Measurements from ENCODE around the gene PAXIP1. TPM values are rescaled to one million over a fixed set of nuclear protein-coding genes. Genes with fewer than 3 reads are reported as not detected.

PAXIP1 gene
- total RNA-seq, 1 donor from 2014 or later: 11.8 TPM

DNA sequence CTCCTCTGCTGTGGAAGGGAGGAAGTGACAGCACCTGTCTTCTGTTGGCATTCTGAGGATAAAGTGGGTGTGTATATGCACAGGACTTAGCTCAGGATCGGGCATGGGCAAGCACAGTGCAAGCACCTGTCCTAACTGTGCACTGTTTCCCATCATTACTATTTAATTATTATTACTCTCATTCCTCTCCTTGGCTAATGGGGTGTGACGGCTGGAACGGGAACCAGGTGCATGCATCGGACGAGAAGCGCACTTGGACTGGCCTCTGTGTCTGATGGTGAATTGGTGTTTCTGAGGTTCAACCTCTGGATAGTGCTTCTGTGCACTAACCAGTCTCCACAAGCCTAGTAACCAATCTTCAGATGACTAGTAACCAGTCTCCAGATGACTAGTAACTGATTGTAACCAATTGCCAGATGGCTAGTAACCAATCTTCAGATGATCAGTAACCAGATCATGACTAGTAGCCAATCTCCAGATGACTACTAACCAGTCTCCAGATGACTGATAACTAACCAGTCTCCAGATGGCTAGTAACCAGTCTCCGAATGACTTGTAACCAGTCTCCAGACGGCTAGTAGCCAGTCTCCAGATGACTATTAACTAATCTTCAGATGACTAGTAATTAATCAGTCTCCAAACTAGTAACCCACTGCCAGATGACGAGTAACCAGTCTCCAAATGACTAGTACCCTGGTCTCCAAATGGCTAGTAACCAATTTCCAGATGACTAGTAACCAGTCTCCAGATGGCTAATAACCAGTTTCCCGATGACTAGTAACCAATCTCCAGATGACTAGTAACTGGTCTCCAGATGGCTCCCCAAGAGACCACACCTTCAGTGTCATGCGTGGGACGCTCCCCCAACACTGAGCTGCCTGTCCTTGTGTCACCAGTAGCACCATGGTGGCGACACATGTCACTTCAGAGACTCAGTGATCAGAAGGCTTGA is 85.8 kb downstream of the PAXIP1 start:
- no peak overlapping the region for H3K4me3 ChIP-seq
- H3K36me3 ChIP-seq: no peaks in the 10 kb centered on the region
- peaks cover 17% of the 10 kb centered on the region for H3K27me3 ChIP-seq
- no peak overlapping the region for H3K27ac ChIP-seq
- no peak for ATAC-seq
- H3K9me3 ChIP-seq: no peaks in the 10 kb centered on the region
- H3K4me1 ChIP-seq: peaks cover 4% of the 10 kb centered on the region
- intact Hi-C loops (cut with DNase I): no loop called here
- TF ChIP-seq, protein P1, sequence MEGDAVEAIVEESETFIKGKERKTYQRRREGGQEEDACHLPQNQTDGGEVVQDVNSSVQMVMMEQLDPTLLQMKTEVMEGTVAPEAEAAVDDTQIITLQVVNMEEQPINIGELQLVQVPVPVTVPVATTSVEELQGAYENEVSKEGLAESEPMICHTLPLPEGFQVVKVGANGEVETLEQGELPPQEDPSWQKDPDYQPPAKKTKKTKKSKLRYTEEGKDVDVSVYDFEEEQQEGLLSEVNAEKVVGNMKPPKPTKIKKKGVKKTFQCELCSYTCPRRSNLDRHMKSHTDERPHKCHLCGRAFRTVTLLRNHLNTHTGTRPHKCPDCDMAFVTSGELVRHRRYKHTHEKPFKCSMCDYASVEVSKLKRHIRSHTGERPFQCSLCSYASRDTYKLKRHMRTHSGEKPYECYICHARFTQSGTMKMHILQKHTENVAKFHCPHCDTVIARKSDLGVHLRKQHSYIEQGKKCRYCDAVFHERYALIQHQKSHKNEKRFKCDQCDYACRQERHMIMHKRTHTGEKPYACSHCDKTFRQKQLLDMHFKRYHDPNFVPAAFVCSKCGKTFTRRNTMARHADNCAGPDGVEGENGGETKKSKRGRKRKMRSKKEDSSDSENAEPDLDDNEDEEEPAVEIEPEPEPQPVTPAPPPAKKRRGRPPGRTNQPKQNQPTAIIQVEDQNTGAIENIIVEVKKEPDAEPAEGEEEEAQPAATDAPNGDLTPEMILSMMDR (IDR thresholded peaks at IDR 0.05): no peak
- DNase-seq: no peak

GRCh38 chr7:154916381-154916780 is 86.5 kb downstream of the PAXIP1 start:
- no peak overlapping the region for H3K27ac ChIP-seq
- H3K4me3 ChIP-seq: no peak overlapping the region
- ATAC-seq: no peak
- intact Hi-C loops (cut with DNase I): no loop called here
- DNase-seq: no peak
- no peaks in the 10 kb centered on the region for H3K9me3 ChIP-seq
- TF ChIP-seq, protein P1 (IDR thresholded peaks at IDR 0.05): no peak
- peaks cover 4% of the 10 kb centered on the region for H3K4me1 ChIP-seq
- H3K36me3 ChIP-seq: no peaks in the 10 kb centered on the region
- peaks cover 17% of the 10 kb centered on the region for H3K27me3 ChIP-seq

GRCh38 chr7:154915600-154915999 is 87.3 kb downstream of the PAXIP1 start:
- Histone ChIP-seq H3K4me1 (peaks cover 4% of the 10 kb centered on the region), H3K27me3 (peaks cover 17% of the 10 kb centered on the region), H3K4me3 (no peak overlapping the region), H3K36me3 (no peaks in the 10 kb centered on the region), H3K27ac (no peak overlapping the region), H3K9me3 (no peaks in the 10 kb centered on the region)
- no peak for ATAC-seq
- TF ChIP-seq, protein P1 (IDR thresholded peaks at IDR 0.05): no peak
- no peak for DNase-seq
- intact Hi-C loops (cut with DNase I): no loop called here

DNA sequence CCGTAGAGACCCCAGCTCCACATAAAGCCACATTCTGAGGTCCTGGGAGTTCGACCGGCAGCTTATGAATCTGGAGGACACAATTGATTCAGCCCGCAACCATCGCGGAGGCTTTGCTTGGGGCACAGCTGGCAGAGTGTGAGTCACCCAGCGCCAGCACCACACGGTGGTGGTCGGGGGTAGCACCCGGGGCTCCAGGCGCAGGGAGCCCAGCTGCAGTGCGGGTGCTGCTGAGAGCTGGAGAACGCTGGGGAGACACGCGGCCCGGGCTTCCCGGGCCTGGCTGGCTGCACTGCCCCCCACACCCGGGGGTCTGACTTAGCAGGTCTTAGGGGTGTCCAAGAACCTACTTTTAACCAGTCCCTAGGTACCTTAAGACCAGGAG is 87.9 kb downstream of the PAXIP1 start:
- intact Hi-C loops (cut with DNase I): no loop called here

GRCh38 chr7:154914308-154914995 is 88.5 kb downstream of the PAXIP1 start:
- no peaks in the 10 kb centered on the region for H3K9me3 ChIP-seq
- no peak overlapping the region for H3K27ac ChIP-seq
- intact Hi-C loops (cut with DNase I): no loop called here
- peaks cover 20% of the 10 kb centered on the region for H3K27me3 ChIP-seq
- no peaks in the 10 kb centered on the region for H3K36me3 ChIP-seq
- ATAC-seq (no peak), DNase-seq (no peak)
- TF ChIP-seq, protein P1 (IDR thresholded peaks at IDR 0.05): no peak
- H3K4me1 ChIP-seq: peaks cover 4% of the 10 kb centered on the region
- H3K4me3 ChIP-seq: peak overlapping the region; percentile 44

More for the DNA sequence above, 87.9 kb downstream of the PAXIP1 start:
- DNase-seq (no peak), ATAC-seq (no peak)
- Histone ChIP-seq H3K9me3 (no peaks in the 10 kb centered on the region), H3K4me3 (no peak overlapping the region), H3K4me1 (peaks cover 4% of the 10 kb centered on the region), H3K27ac (no peak overlapping the region), H3K27me3 (peaks cover 17% of the 10 kb centered on the region), H3K36me3 (no peaks in the 10 kb centered on the region)
- TF ChIP-seq, protein P1 (IDR thresholded peaks at IDR 0.05): no peak

Measured in upper lobe of right lung (tissue), 1 donor.